Ishikawa (cell line): ENCODE results near the gene ACKR3.

Experiments used
- CEBPB ChIP-seq: IDR thresholded peaks from 2 replicates; pipeline ENCODE4 v1.6.1; 2012
- CREB1 ChIP-seq: IDR thresholded peaks from 2 replicates; pipeline ENCODE4 v1.6.1; 2012; ENCODE audit warnings: low read depth
- EGR1 ChIP-seq: IDR thresholded peaks from 2 replicates; pipeline ENCODE4 v1.6.1; 2012
- EP300 ChIP-seq: IDR thresholded peaks from 2 replicates; pipeline ENCODE4 v1.6.1; 2012; ENCODE audit warnings: borderline replicate concordance
- FOXM1 ChIP-seq: IDR thresholded peaks from 2 replicates; pipeline ENCODE4 v1.6.1; 2012; ENCODE audit warnings: low read depth, borderline replicate concordance
- MAX ChIP-seq: IDR thresholded peaks from 2 replicates; pipeline ENCODE4 v1.6.1; 2012
- NFIC ChIP-seq: IDR thresholded peaks from 2 replicates; pipeline ENCODE4 v1.6.1; 2012
- REST ChIP-seq: IDR thresholded peaks from 2 replicates; pipeline ENCODE4 v1.6.1; 2012; ENCODE audit warnings: low read depth, mild to moderate bottlenecking
- TAF1 ChIP-seq: IDR thresholded peaks from 2 replicates; pipeline ENCODE4 v1.6.1; 2012; ENCODE audit warnings: low read depth, mild to moderate bottlenecking
- TCF12 ChIP-seq: IDR thresholded peaks from 2 replicates; pipeline ENCODE4 v1.6.1; 2012; ENCODE audit warnings: low read depth
- TEAD4 ChIP-seq: IDR thresholded peaks from 2 replicates; pipeline ENCODE4 v1.6.1; 2012
- YY1 ChIP-seq: IDR thresholded peaks from 2 replicates; pipeline ENCODE4 v1.6.1; 2012; ENCODE audit warnings: low read depth
- ZBTB7A ChIP-seq: IDR thresholded peaks from 2 replicates; pipeline ENCODE4 v1.6.1; 2012; ENCODE audit warnings: low read depth
- TF ChIP-seq, protein P1 (sequence below): IDR thresholded peaks from 2 replicates; pipeline ENCODE4 v1.6.1; 2012

ACKR3 gene

GRCh38 chr2:236574424-236575145, 5.0 kb downstream of the ACKR3 start:
- TF ChIP-seq REST: no peak
- no peak for TF ChIP-seq NFIC
- no peak for TF ChIP-seq TCF12

GRCh38 chr2:236575510-236575909, 5.9 kb downstream of the ACKR3 start:
- no peak for TF ChIP-seq EP300
- no peak for TF ChIP-seq ZBTB7A
- TF ChIP-seq REST: no peak
- TF ChIP-seq, protein P1, sequence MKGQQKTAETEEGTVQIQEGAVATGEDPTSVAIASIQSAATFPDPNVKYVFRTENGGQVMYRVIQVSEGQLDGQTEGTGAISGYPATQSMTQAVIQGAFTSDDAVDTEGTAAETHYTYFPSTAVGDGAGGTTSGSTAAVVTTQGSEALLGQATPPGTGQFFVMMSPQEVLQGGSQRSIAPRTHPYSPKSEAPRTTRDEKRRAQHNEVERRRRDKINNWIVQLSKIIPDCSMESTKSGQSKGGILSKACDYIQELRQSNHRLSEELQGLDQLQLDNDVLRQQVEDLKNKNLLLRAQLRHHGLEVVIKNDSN: no peak

- no peak for TF ChIP-seq TAF1
- no peak for TF ChIP-seq TCF12
- TF ChIP-seq, protein P1: no peak
- no peak for TF ChIP-seq YY1
- TF ChIP-seq EGR1: no peak
- no peak for TF ChIP-seq NFIC
- TF ChIP-seq REST: no peak
- TF ChIP-seq CREB1: no peak
- TF ChIP-seq TEAD4: no peak
- no peak for TF ChIP-seq ZBTB7A
- no peak for TF ChIP-seq FOXM1
These were observed 6.5 kb downstream of the ACKR3 start for GRCh38 chr2:236576087-236576486.

GRCh38 chr2:236576953-236577352, 7.3 kb downstream of the ACKR3 start:
- no peak for TF ChIP-seq EP300
- TF ChIP-seq ZBTB7A: no peak
- no peak for TF ChIP-seq NFIC
- no peak for TF ChIP-seq MAX
- no peak for TF ChIP-seq TEAD4
- no peak for TF ChIP-seq EGR1
- no peak for TF ChIP-seq REST
- no peak for TF ChIP-seq CEBPB
- TF ChIP-seq CREB1: no peak
